Measurements from ENCODE around the gene DCST2. TPM values are rescaled to one million over a fixed set of nuclear protein-coding genes. Genes with fewer than 3 reads are reported as not detected.

The DCST2 gene
- total and polyA plus RNA-seq, 2 donors (not counting 3 experiments of a cell fraction or from before 2014, with no cell fraction given): 0.29 to 0.51 TPM

GRCh38 chr1:155072531-155073289, 39.1 kb upstream of the DCST2 start:
- no peak for TF ChIP-seq POLR2A (IDR thresholded peaks at IDR 0.05; ENCODE audit: low read depth, low read length)
- no peak for TF ChIP-seq JUN (IDR thresholded peaks at IDR 0.05; ENCODE audit: borderline replicate concordance, insufficient read depth, insufficient read length, low read depth)
- TF ChIP-seq MAX (IDR thresholded peaks at IDR 0.05; ENCODE audit: insufficient read depth, insufficient read length): no peak
- TF ChIP-seq FOS (IDR thresholded peaks at IDR 0.05; ENCODE audit: borderline replicate concordance, insufficient read depth, low read length): no peak
- TF ChIP-seq EZH2 (IDR thresholded peaks at IDR 0.05; ENCODE audit: borderline replicate concordance, low read depth, low read length, severe bottlenecking): no peak
- Histone ChIP-seq H3K4me2 (ENCODE audit: insufficient read depth, low read length) (no peak overlapping the region), H3K9ac (replicated peaks; ENCODE audit: extremely low read depth, insufficient read depth, low read length) (no peak overlapping the region), H3K4me3 (replicated peaks in 1 of 3; ENCODE audit: insufficient read depth in 1 of 3, low read depth in 1 of 3, low read length in 3 of 3) (no peak overlapping the region), H3K79me2 (ENCODE audit: control insufficient read depth, insufficient read depth, low read length) (no peaks in the 10 kb centered on the region), H4K20me1 (replicated peaks; ENCODE audit: control insufficient read depth, extremely low read depth, insufficient read depth, low read length) (no peaks in the 10 kb centered on the region), H3K4me1 (ENCODE audit: control insufficient read depth, extremely low read depth, insufficient read depth, low read length) (no peaks in the 10 kb centered on the region), H3K9me3 (replicated peaks; ENCODE audit: control insufficient read depth, insufficient read depth, low read length) (no peaks in the 10 kb centered on the region), H2AFZ (ENCODE audit: low read depth, low read length) (no peak overlapping the region), H3K27me3 (ENCODE audit: control insufficient read depth in 2 of 2, insufficient read depth in 2 of 2, low read length in 2 of 2) (peaks cover 0 to 4% of the 10 kb centered on the region in 2 experiments), H3K9me1 (replicated peaks; ENCODE audit: control insufficient read depth, extremely low read depth, insufficient read depth, low read length) (no peaks in the 10 kb centered on the region), H3K36me3 (ENCODE audit: control insufficient read depth in 2 of 2, extremely low read depth in 1 of 2, insufficient read depth in 2 of 2, low read length in 2 of 2) (peaks cover 4 to 6% of the 10 kb centered on the region in 2 experiments), H3K27ac (ENCODE audit: insufficient read depth, low read depth, low read length) (no peak overlapping the region)
- dilution Hi-C loops (cut with MboI; ENCODE audit: extremely low pct_ligation_motif_present, low sequenced_read_pairs): no loop called here
- no TSS peak for BruUV-seq (replicated peaks)
- FAIRE-seq (no peak), DNase-seq (ENCODE audit: low read depth, low spot score) (no peak)
- ChIA-PET CTCF (interaction anchor here (1.0 to 2.0 kb wide), 5 partner anchors 11 to 55 kb away, joined by 3 to 6 read pairs (median 5); no protein-coding TSS in a partner anchor), POLR2A (no interaction called here)
- intact Hi-C loops (cut with micrococcal nuclease): no loop called here

GRCh38 chr1:155071701-155072100, 38.1 kb upstream of the DCST2 start:
- FAIRE-seq (no peak), DNase-seq (ENCODE audit: low read depth, low spot score) (no peak)
- dilution Hi-C loops (cut with MboI; ENCODE audit: extremely low pct_ligation_motif_present, low sequenced_read_pairs): no loop called here
- Histone ChIP-seq H3K9me1 (replicated peaks; ENCODE audit: control insufficient read depth, extremely low read depth, insufficient read depth, low read length) (no peaks in the 10 kb centered on the region), H3K4me1 (ENCODE audit: control insufficient read depth, extremely low read depth, insufficient read depth, low read length) (no peaks in the 10 kb centered on the region), H2AFZ (ENCODE audit: low read depth, low read length) (no peak overlapping the region), H3K4me2 (ENCODE audit: insufficient read depth, low read length) (no peak overlapping the region), H3K27ac (ENCODE audit: insufficient read depth, low read depth, low read length) (no peak overlapping the region), H3K9me3 (replicated peaks; ENCODE audit: control insufficient read depth, insufficient read depth, low read length) (no peaks in the 10 kb centered on the region), H3K4me3 (replicated peaks in 1 of 3; ENCODE audit: insufficient read depth in 1 of 3, low read depth in 1 of 3, low read length in 3 of 3) (no peak overlapping the region), H3K27me3 (ENCODE audit: control insufficient read depth in 2 of 2, insufficient read depth in 2 of 2, low read length in 2 of 2) (peaks cover 0 to 4% of the 10 kb centered on the region in 2 experiments), H4K20me1 (replicated peaks; ENCODE audit: control insufficient read depth, extremely low read depth, insufficient read depth, low read length) (no peaks in the 10 kb centered on the region), H3K36me3 (ENCODE audit: control insufficient read depth in 2 of 2, extremely low read depth in 1 of 2, insufficient read depth in 2 of 2, low read length in 2 of 2) (peaks cover 4 to 6% of the 10 kb centered on the region in 2 experiments), H3K9ac (replicated peaks; ENCODE audit: extremely low read depth, insufficient read depth, low read length) (no peak overlapping the region), H3K79me2 (ENCODE audit: control insufficient read depth, insufficient read depth, low read length) (no peaks in the 10 kb centered on the region)
- ChIA-PET CTCF (interaction anchor here (1.0 to 1.6 kb wide), 3 partner anchors 10 to 20 kb away, joined by 3 to 5 read pairs (median 4); no protein-coding TSS in a partner anchor), POLR2A (no interaction called here)
- BruUV-seq (replicated peaks): no TSS peak
- TF ChIP-seq POLR2A (IDR thresholded peaks at IDR 0.05; ENCODE audit: low read depth, low read length) (no peak), JUN (IDR thresholded peaks at IDR 0.05; ENCODE audit: borderline replicate concordance, insufficient read depth, insufficient read length, low read depth) (no peak), MYC (IDR thresholded peaks at IDR 0.05; ENCODE audit: low read depth, low read length) (no peak), POLR2AphosphoS5 (IDR thresholded peaks at IDR 0.05; ENCODE audit: insufficient read depth, low read depth, low read length) (no peak), EZH2 (IDR thresholded peaks at IDR 0.05; ENCODE audit: borderline replicate concordance, low read depth, low read length, severe bottlenecking) (no peak), FOS (IDR thresholded peaks at IDR 0.05; ENCODE audit: borderline replicate concordance, insufficient read depth, low read length) (no peak), GATA2 (IDR thresholded peaks at IDR 0.05; ENCODE audit: insufficient read depth, insufficient read length, low read depth, low read length) (no peak), MAX (IDR thresholded peaks at IDR 0.05; ENCODE audit: insufficient read depth, insufficient read length) (no peak)
- TF ChIP-seq, protein P1, sequence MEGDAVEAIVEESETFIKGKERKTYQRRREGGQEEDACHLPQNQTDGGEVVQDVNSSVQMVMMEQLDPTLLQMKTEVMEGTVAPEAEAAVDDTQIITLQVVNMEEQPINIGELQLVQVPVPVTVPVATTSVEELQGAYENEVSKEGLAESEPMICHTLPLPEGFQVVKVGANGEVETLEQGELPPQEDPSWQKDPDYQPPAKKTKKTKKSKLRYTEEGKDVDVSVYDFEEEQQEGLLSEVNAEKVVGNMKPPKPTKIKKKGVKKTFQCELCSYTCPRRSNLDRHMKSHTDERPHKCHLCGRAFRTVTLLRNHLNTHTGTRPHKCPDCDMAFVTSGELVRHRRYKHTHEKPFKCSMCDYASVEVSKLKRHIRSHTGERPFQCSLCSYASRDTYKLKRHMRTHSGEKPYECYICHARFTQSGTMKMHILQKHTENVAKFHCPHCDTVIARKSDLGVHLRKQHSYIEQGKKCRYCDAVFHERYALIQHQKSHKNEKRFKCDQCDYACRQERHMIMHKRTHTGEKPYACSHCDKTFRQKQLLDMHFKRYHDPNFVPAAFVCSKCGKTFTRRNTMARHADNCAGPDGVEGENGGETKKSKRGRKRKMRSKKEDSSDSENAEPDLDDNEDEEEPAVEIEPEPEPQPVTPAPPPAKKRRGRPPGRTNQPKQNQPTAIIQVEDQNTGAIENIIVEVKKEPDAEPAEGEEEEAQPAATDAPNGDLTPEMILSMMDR (IDR thresholded peaks at IDR 0.05; ENCODE audit: extremely low read depth in 1 of 2, insufficient read depth in 1 of 2, low read depth in 1 of 2, low read length in 2 of 2): no peak
- intact Hi-C loops (cut with micrococcal nuclease): loop anchor here (2.0 kb wide), 1 partner anchor 13 kb away; no protein-coding TSS in a partner anchor

Data from endothelial cell of umbilical vein (primary cell).